GM19351 (cell line): ENCODE data around the gene TNFRSF6B.
"Not testable (repeated sequence)": the region's sequence is repeated elsewhere in the genome, so short reads cannot be mapped to it uniquely, and the experiment has no call there.

Experiments
- ATAC-seq: cut with Tn5 transposase; IDR thresholded peaks from one replicate; pipeline ENCODE4 v1.9.1; 2021; ENCODE audit warnings: mild to moderate bottlenecking, moderate library complexity; ENCODE audit not compliant: unreplicated experiment

The TNFRSF6B gene

DNA sequence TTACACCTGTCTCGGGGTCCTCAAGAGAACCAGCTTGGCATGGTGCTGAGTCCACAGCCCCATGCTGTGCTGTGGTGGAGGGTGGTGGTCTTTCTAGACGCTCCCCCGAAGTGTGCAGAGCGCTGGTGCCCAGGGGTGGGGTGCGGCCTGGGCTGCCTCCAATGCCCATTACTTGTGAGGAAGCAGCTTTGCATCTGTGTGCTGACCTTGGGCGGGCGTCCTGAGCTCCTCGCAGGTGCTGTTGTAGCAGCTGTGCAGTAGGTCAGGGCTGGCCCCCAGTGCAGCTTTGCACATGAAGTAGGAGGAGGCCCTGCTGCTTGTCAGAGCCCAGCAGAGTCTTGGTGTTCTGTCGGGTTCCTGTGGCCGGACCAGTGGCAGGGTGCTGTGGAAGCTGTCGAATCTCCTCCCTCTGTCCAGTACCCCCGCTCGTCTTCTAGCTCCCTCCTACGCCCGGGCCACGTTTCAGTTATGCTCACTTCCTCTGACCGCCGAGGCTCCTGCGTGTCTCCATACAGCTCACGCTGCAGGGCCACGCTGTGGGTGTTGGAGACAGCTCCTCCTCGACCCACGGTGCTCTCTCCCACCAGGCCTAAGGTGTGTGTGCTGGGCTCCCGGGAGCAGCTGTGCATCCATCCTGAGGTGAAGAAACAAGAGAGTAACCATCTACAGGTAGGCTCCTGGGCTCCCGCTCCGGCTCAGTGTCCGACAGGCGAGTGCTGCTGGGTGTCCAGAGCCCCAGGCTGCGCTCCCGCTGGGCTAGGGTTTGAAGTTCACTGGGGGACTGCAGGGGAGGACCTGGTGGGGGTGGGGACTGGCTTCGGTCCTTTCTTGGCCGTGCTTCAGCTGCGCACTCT is 34.3 kb upstream of the TNFRSF6B start:
- ATAC-seq = no peak

DNA sequence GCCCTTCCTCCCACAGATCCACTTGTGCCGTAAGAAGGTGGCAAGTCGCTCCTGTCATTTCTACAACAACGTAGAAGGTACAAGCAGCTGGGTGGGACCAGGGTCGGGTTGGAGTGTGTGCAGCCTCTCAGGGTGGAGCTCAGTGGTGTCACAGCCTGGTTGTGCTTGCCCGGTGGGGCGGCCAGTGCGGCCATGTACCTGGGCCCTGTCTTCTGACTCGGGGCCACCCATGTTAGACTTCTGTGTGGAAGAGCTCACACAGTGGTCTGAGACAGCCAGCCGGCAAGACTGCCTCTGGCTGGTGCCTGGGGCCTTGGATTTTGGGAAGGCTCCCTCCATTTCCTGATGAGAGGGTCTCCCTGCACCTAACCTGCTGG is 33.7 kb upstream of the TNFRSF6B start:
- ATAC-seq = no peak

GRCh38 chr20:63663332-63664066 is 33.0 kb upstream of the TNFRSF6B start:
- ATAC-seq = no peak

- no peak for ATAC-seq
Observed at GRCh38 chr20:63664143-63664851, 32.2 kb upstream of the TNFRSF6B start.

- ATAC-seq = no peak
Observed at GRCh38 chr20:63664861-63665594, 31.4 kb upstream of the TNFRSF6B start.

- no peak for ATAC-seq
Observed at GRCh38 chr20:63665708-63666107, 30.7 kb upstream of the TNFRSF6B start.

GRCh38 chr20:63667858-63668257 is 28.6 kb upstream of the TNFRSF6B start:
- ATAC-seq = no peak

GRCh38 chr20:63668351-63668750 is 28.1 kb upstream of the TNFRSF6B start:
- ATAC-seq = no peak

DNA sequence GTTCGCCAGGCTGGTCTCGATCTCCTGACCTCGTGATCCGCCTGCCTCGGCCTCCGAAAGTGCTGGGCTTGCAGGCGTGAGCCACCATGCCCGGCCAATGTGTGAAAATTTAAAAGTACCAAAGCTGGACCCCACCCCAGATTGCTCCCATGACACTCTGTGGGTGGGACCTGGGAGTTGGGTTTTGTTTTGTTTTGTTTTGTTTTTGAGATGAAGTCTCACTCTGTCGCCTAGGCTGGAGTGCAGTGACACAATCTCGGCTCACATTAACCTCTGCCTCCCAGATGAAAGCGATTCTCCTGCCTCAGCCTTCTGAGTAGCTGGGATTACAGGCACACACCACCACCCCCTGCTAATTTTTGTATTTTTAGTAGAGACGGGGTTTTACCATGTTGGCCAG is 24.8 kb upstream of the TNFRSF6B start:
- not testable (repeated sequence) for ATAC-seq

DNA sequence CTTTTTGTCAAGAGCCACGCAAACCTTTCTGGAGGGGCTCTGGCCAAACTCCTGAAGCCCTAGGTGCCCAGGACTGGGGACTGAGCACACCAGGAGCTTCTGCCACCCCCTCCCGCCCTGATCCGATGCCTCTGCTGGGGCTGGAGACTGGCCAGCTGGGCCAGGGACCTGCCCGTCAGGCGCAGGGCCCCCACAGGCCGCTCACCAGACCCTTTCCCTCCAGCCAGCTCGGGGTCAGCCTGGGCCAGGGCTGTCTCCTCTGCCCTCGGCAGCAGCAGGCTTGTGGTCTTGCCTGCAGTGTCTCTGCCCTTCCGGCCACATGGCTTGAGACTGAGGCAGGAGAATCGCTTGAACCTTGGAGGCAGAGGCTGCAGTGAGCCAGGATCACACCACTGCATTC is 23.8 kb upstream of the TNFRSF6B start:
- ATAC-seq = no peak

GRCh38 chr20:63673951-63674350 is 22.5 kb upstream of the TNFRSF6B start:
- no peak for ATAC-seq

- ATAC-seq = no peak
Observed at GRCh38 chr20:63675681-63676368, 20.6 kb upstream of the TNFRSF6B start.

DNA sequence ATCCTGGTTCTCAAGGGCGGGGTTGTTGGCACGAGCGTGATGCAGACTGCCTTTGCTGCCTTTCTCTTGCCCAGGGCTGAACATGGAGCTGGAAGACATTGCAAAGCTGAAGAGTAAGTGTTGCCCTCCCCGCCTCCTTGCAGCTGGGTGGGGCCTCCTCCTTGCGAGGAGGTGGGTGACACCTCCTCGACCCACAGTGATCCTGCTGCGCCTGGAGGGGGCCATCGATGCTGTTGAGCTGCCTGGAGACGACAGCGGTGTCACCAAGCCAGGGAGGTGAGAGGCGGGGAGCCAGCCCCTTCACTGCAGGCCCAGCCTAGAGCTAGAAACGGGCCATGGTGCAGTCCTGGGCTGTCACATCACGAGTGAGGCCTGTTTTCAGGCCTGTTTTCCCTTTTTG is 18.4 kb upstream of the TNFRSF6B start:
- no peak for ATAC-seq

GRCh38 chr20:63678667-63679465 is 17.6 kb upstream of the TNFRSF6B start:
- no peak for ATAC-seq

GRCh38 chr20:63679799-63680305 is 16.6 kb upstream of the TNFRSF6B start:
- ATAC-seq = no peak

DNA sequence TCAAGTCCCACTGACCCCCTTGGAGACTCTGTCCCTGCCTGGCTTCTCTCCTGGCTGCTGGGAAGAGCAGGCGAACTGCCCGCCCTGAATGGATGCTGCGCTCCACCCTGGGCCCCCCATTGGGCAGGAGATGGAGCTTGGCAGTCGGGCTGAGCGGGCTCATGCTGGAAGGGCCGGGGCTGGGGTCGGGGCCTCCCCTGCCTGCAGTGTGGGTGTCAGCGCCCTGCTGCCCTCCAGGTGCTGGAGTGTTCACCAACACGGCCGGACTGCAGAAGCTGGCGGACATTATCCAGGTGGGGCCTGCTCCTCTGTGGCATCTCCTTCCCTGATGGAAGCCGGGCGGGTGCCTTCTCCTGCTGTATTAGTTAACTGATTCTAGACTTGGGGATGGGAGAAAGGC is 16.0 kb upstream of the TNFRSF6B start:
- ATAC-seq = no peak

- no peak for ATAC-seq
Observed at GRCh38 chr20:63680857-63681608, 15.4 kb upstream of the TNFRSF6B start.

DNA sequence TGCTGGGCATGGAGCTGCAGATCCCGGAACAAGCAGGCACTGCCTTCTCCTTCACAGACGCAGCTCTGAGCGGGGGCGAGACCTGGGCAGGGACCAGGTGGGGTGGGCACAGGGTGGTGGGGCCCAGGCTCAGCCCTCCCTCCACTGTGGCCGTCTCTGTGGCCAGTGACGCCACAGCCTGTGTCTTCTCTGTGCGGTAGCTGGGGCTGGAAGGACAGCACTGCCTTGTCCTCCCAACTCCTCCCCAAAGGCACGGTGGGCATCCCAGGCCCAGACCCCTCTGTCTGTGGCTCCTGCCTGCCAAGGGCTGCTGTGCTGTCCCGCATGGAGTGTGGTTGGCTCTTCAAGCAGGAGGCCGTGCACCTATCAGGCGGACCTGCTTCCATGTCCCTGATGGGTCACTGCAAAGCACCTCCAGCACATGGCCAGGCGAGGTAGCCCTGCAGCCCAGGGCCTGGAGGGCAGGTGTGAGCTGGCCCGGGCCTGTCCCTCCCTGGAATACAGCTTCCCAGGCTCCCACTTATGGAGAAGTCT is 14.8 kb upstream of the TNFRSF6B start:
- ATAC-seq = no peak
